ENCODE data around the gene MRPL1. TPM values are rescaled to one million over a fixed set of nuclear protein-coding genes. Genes with fewer than 3 reads are reported as not detected.

The MRPL1 gene
- total and polyA plus RNA-seq, 2 of the 13 experiments (the other 11 are each of a cell fraction or from before 2014, with no cell fraction given), result 23.3 to 61.5 TPM

GRCh38 chr4:77930876-77931275, 68.2 kb downstream of the MRPL1 start:
- no peak overlapping the region for H3K4me2 ChIP-seq (ENCODE audit: low read depth, low read length)
- H3K36me3 ChIP-seq (replicated peaks in 1 of 2; ENCODE audit: control insufficient read depth in 1 of 2, insufficient read depth in 2 of 2, low read length in 2 of 2), result peaks cover 7 to 22% of the 10 kb centered on the region in 2 experiments
- ChIA-PET CTCF (ENCODE audit: low intra/inter-chr PET ratio, low total read pairs) (no interaction called here), POLR2A (no interaction called here)
- H3K4me3 ChIP-seq (replicated peaks in 1 of 3; ENCODE audit: insufficient read depth in 1 of 3, low read depth in 2 of 3, low read length in 3 of 3), result no peak overlapping the region
- no peaks in the 10 kb centered on the region for H3K9me3 ChIP-seq (ENCODE audit: low read length)
- TF ChIP-seq RARA (CRISPR knock-in tag; IDR thresholded peaks at IDR 0.05) (no peak), ZNF776 (CRISPR knock-in tag; IDR thresholded peaks at IDR 0.05) (no peak), SMARCE1 (IDR thresholded peaks at IDR 0.05; ENCODE audit: borderline replicate concordance) (no peak)
- H3K4me1 ChIP-seq (ENCODE audit: insufficient read depth, low read length), result peaks cover 11% of the 10 kb centered on the region
- no peak for FAIRE-seq
- 98% methylated on average over 4 of the region's 4 CpGs for WGBS (ENCODE audit: low lambda C conversion rate)
- H3K27ac ChIP-seq (ENCODE audit: extremely low read length, insufficient read depth, low read length), result no peak overlapping the region
- no peak overlapping the region for H3K9ac ChIP-seq (ENCODE audit: insufficient read depth, low read depth, low read length)
- BruUV-seq (replicated peaks), result no TSS peak
- intact Hi-C loops (cut with micrococcal nuclease; ENCODE audit: unreplicated experiment), result no loop called here
- in situ Hi-C loops (cut with HindIII; ENCODE audit: extremely low pct_ligation_motif_present, low pct_unique_long_range_greater_than_20kb), result no loop called here
- no peak overlapping the region for H2AFZ ChIP-seq (ENCODE audit: low read length)
- no peak for DNase-seq (ENCODE audit: low spot score)
- no peaks in the 10 kb centered on the region for H3K79me2 ChIP-seq (ENCODE audit: insufficient read depth, low read length)
- H3K27me3 ChIP-seq (ENCODE audit: control insufficient read depth in 1 of 2, insufficient read depth in 2 of 2, low read length in 2 of 2), result no peaks in the 10 kb centered on the region; a peak in 1 of 5 replicates
- no peaks in the 10 kb centered on the region for H4K20me1 ChIP-seq (ENCODE audit: insufficient read depth, low read length)
- no peak for ATAC-seq

GRCh38 chr4:77931452-77932135, 69.0 kb downstream of the MRPL1 start:
- Histone ChIP-seq H3K36me3 (replicated peaks in 1 of 2; ENCODE audit: control insufficient read depth in 1 of 2, insufficient read depth in 2 of 2, low read length in 2 of 2) (peaks cover 7 to 22% of the 10 kb centered on the region in 2 experiments), H3K4me2 (ENCODE audit: low read depth, low read length) (no peak overlapping the region), H4K20me1 (ENCODE audit: insufficient read depth, low read length) (no peaks in the 10 kb centered on the region), H3K27ac (ENCODE audit: extremely low read length, insufficient read depth, low read length) (no peak overlapping the region), H3K9me3 (ENCODE audit: low read length) (no peaks in the 10 kb centered on the region), H3K9ac (ENCODE audit: insufficient read depth, low read depth, low read length) (no peak overlapping the region), H3K4me3 (replicated peaks in 1 of 3; ENCODE audit: insufficient read depth in 1 of 3, low read depth in 2 of 3, low read length in 3 of 3) (no peak overlapping the region), H3K27me3 (ENCODE audit: control insufficient read depth in 1 of 2, insufficient read depth in 2 of 2, low read length in 2 of 2) (no peaks in the 10 kb centered on the region), H2AFZ (ENCODE audit: low read length) (no peak overlapping the region), H3K79me2 (ENCODE audit: insufficient read depth, low read length) (no peaks in the 10 kb centered on the region), H3K4me1 (ENCODE audit: insufficient read depth, low read length) (peaks cover 11% of the 10 kb centered on the region)
- no TSS peak for BruUV-seq (replicated peaks)
- 95% methylated on average over 9 of the region's 9 CpGs for WGBS (ENCODE audit: low lambda C conversion rate)
- CTCF ChIA-PET (ENCODE audit: low intra/inter-chr PET ratio, low total read pairs), result no interaction called here
- TF ChIP-seq HIC2 (CRISPR knock-in tag; IDR thresholded peaks at IDR 0.05; ENCODE audit: low read depth) (no peak), NFRKB (IDR thresholded peaks at IDR 0.05) (no peak), ZMAT3 (CRISPR knock-in tag; conservative IDR thresholded peaks at IDR 0.05) (no peak), BATF2 (CRISPR knock-in tag; IDR thresholded peaks at IDR 0.05) (no peak), KLF9 (CRISPR knock-in tag; IDR thresholded peaks at IDR 0.05; ENCODE audit: low read depth) (no peak), TOE1 (CRISPR knock-in tag; IDR thresholded peaks at IDR 0.05) (no peak)
- intact Hi-C loops (cut with micrococcal nuclease; ENCODE audit: unreplicated experiment), result no loop called here
- no peak for ATAC-seq
- DNase-seq (ENCODE audit: low spot score), result no peak
- no peak for FAIRE-seq
- POLR2A ChIA-PET, result no interaction called here
- in situ Hi-C loops (cut with HindIII; ENCODE audit: extremely low pct_ligation_motif_present, low pct_unique_long_range_greater_than_20kb), result no loop called here
